ENCODE data around the gene ZNF14. TPM values are rescaled to one million over a fixed set of nuclear protein-coding genes. Genes with fewer than 3 reads are reported as not detected.
"Not testable (repeated sequence)": the region's sequence is repeated elsewhere in the genome, so short reads cannot be mapped to it uniquely, and the experiment has no call there.

Gene ZNF14
- total RNA-seq, 3 donors from 2014 or later = 2.6 to 7.6 (median 2.8) TPM

GRCh38 chr19:19687090-19687489 lies 45.8 kb downstream of the ZNF14 start:
- intact Hi-C loops (cut with DNase I, micrococcal nuclease) = no loop called here
- H3K4me1 ChIP-seq (ENCODE audit: low read depth) = no peaks in the 10 kb centered on the region
- no peak for TF ChIP-seq CTCF (IDR thresholded peaks at IDR 0.05)
- H3K36me3 ChIP-seq (ENCODE audit: low read depth) = no peaks in the 10 kb centered on the region
- H3K4me3 ChIP-seq = no peak overlapping the region
- ATAC-seq = no peak
- no peak for DNase-seq
- H3K9me3 ChIP-seq = peaks cover 43% of the 10 kb centered on the region

GRCh38 chr19:19686580-19686979 lies 46.3 kb downstream of the ZNF14 start:
- Histone ChIP-seq H3K9me3 (peaks cover 48% of the 10 kb centered on the region), H3K36me3 (ENCODE audit: low read depth) (no peaks in the 10 kb centered on the region), H3K4me3 (no peak overlapping the region), H3K4me1 (ENCODE audit: low read depth) (no peaks in the 10 kb centered on the region)
- intact Hi-C loops (cut with DNase I, micrococcal nuclease) = no loop called here
- DNase-seq = no peak
- no peak for TF ChIP-seq CTCF (IDR thresholded peaks at IDR 0.05)
- ATAC-seq = no peak

- ATAC-seq; H3K4me1 ChIP-seq (ENCODE audit: low read depth); H3K4me3 ChIP-seq; H3K36me3 ChIP-seq (ENCODE audit: low read depth); intact Hi-C loops (cut with DNase I, micrococcal nuclease); DNase-seq: not testable (repeated sequence)
- H3K9me3 ChIP-seq = peaks cover 52% of the 10 kb centered on the region
These were observed 46.8 kb downstream of the ZNF14 start for GRCh38 chr19:19686119-19686518.

- H3K9me3 ChIP-seq = peaks cover 75% of the 10 kb centered on the region
- intact Hi-C loops (cut with DNase I, micrococcal nuclease) = no loop called here
- no peak for TF ChIP-seq CTCF (IDR thresholded peaks at IDR 0.05)
- DNase-seq = no peak
- H3K4me3 ChIP-seq = no peak overlapping the region
- no peak for ATAC-seq
- peaks cover 20% of the 10 kb centered on the region for H3K36me3 ChIP-seq (ENCODE audit: low read depth)
- no peaks in the 10 kb centered on the region for H3K4me1 ChIP-seq (ENCODE audit: low read depth)
These were observed 53.5 kb downstream of the ZNF14 start for GRCh38 chr19:19679176-19680073.

- H3K4me3 ChIP-seq = no peak overlapping the region
- intact Hi-C loops (cut with DNase I, micrococcal nuclease) = no loop called here
- H3K4me1 ChIP-seq (ENCODE audit: low read depth) = no peaks in the 10 kb centered on the region
- H3K9me3 ChIP-seq = peaks cover 62% of the 10 kb centered on the region
- H3K36me3 ChIP-seq (ENCODE audit: low read depth) = peaks cover 20% of the 10 kb centered on the region
- no peak for DNase-seq
- no peak for TF ChIP-seq CTCF (IDR thresholded peaks at IDR 0.05)
- no peak for ATAC-seq
These were observed 55.3 kb downstream of the ZNF14 start for GRCh38 chr19:19677579-19677978.

GRCh38 chr19:19674315-19674714 lies 58.6 kb downstream of the ZNF14 start:
- intact Hi-C loops (cut with DNase I, micrococcal nuclease) = no loop called here
- H3K4me1 ChIP-seq (ENCODE audit: low read depth) = peaks cover 6% of the 10 kb centered on the region
- H3K4me3 ChIP-seq = no peak overlapping the region
- ATAC-seq (no peak), DNase-seq (no peak)
- peaks cover 32% of the 10 kb centered on the region for H3K9me3 ChIP-seq
- no peak for TF ChIP-seq CTCF (IDR thresholded peaks at IDR 0.05)
- peaks cover 11% of the 10 kb centered on the region for H3K36me3 ChIP-seq (ENCODE audit: low read depth)
